ENCODE measurements around the gene DCC.

Gene DCC

GRCh38 chr18:53225567-53226325, 885.7 kb downstream of the DCC start:
- H3K36me3 Mint-ChIP-seq = no peaks in the 10 kb centered on the region
- ATAC-seq = no peak
- no peak for DNase-seq (ENCODE audit: low spot score in 2 of 2)
- no peaks in the 10 kb centered on the region for H3K4me1 Mint-ChIP-seq
- peaks cover 2% of the 10 kb centered on the region for H3K9me3 Mint-ChIP-seq
- no peak overlapping the region for H3K4me3 Mint-ChIP-seq
- no peak overlapping the region for H3K27ac Mint-ChIP-seq

GRCh38 chr18:53234610-53235009, 894.6 kb downstream of the DCC start:
- ATAC-seq (no peak), DNase-seq (ENCODE audit: low spot score in 2 of 2) (no peak)
- Mint-ChIP-seq H3K9me3 (peaks cover 13% of the 10 kb centered on the region), H3K36me3 (no peaks in the 10 kb centered on the region), H3K4me1 (no peaks in the 10 kb centered on the region), H3K4me3 (no peak overlapping the region), H3K27ac (no peak overlapping the region)

DNA sequence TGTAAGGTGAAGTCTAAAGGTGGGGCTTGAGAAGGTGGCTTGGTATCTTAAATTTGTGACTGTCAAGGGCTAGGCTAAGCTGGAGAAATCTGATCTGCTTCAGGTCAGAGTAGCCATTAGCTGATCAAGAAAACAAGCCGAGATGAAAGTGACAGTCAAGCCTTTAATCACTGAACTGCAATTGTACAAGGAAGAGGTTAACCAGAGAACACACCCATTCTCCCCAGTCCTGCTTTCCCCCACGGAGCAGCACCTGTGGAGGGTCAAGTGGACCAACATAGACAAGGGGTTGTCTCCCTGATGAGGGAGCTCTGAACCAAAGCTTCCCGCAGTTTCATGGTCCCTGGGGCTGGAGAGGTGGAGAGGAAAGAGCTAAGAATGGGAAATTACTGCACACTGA, 901.2 kb downstream of the DCC start:
- DNase-seq (ENCODE audit: low spot score in 2 of 2) (no peak), ATAC-seq (no peak)
- Mint-ChIP-seq H3K27ac (no peak overlapping the region), H3K36me3 (no peaks in the 10 kb centered on the region), H3K4me3 (no peak overlapping the region), H3K9me3 (peaks cover 6% of the 10 kb centered on the region), H3K4me1 (no peaks in the 10 kb centered on the region)

DNA sequence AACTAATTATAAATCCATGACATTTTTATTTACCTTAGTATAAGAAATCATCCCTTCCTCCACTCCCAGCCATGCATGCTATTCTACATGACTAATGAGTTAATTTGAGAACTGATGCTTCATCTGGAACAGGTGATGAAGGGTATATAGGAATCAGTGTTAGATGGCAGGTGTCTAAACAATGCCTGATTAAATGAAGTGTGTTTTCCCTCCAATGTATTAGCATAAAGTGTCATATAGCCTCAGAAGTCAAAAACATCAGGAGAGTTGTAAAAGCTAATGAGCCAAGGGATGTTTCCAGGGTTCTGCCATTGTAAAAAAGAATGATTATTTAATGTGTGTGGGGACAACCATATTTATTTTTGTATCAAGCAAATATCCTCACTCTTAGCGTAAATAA, 913.8 kb downstream of the DCC start:
- H3K4me3 Mint-ChIP-seq = no peak overlapping the region
- no peak for DNase-seq (ENCODE audit: low spot score in 2 of 2)
- H3K27ac Mint-ChIP-seq = no peak overlapping the region
- no peaks in the 10 kb centered on the region for H3K36me3 Mint-ChIP-seq
- H3K9me3 Mint-ChIP-seq = peaks cover 19% of the 10 kb centered on the region
- H3K4me1 Mint-ChIP-seq = no peaks in the 10 kb centered on the region
- ATAC-seq = no peak

- ATAC-seq (no peak), DNase-seq (ENCODE audit: low spot score in 2 of 2) (no peak)
- Mint-ChIP-seq H3K4me3 (no peak overlapping the region), H3K27ac (no peak overlapping the region), H3K9me3 (peaks cover 19% of the 10 kb centered on the region), H3K4me1 (no peaks in the 10 kb centered on the region), H3K36me3 (no peaks in the 10 kb centered on the region)
Observed at GRCh38 chr18:53254265-53254664, 914.3 kb downstream of the DCC start.

GRCh38 chr18:53261241-53261640, 921.2 kb downstream of the DCC start:
- peaks cover 12% of the 10 kb centered on the region for H3K9me3 Mint-ChIP-seq
- H3K27ac Mint-ChIP-seq = no peak overlapping the region

DNA sequence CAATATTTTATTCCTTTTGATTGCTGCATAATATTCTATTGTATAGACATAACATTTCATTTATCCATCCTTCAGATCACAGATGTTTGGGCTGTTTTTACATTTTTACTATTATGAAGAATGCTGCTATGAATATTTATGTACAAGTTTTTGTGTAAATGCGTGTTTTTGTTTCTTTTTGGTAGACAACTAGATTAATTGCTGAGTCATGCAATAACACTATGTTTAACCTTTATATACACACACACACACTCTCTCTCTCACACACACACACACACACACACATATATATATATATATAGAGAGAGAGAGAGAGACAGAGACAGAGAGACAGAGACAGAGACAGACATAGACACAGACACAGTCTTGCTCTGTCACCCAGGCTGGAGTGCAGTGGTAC, 926.9 kb downstream of the DCC start:
- ATAC-seq (no peak), DNase-seq (ENCODE audit: low spot score in 2 of 2) (no peak)
- no peak overlapping the region for H3K4me3 Mint-ChIP-seq
- peaks cover 10% of the 10 kb centered on the region for H3K9me3 Mint-ChIP-seq
- H3K36me3 Mint-ChIP-seq = no peaks in the 10 kb centered on the region
- no peak overlapping the region for H3K27ac Mint-ChIP-seq
- no peaks in the 10 kb centered on the region for H3K4me1 Mint-ChIP-seq

More at GRCh38 chr18:53261241-53261640, 921.2 kb downstream of the DCC start:
- Mint-ChIP-seq H3K4me3 (no peak overlapping the region), H3K36me3 (no peaks in the 10 kb centered on the region), H3K4me1 (no peaks in the 10 kb centered on the region)
- DNase-seq (ENCODE audit: low spot score in 2 of 2) (no peak), ATAC-seq (no peak)

DNA sequence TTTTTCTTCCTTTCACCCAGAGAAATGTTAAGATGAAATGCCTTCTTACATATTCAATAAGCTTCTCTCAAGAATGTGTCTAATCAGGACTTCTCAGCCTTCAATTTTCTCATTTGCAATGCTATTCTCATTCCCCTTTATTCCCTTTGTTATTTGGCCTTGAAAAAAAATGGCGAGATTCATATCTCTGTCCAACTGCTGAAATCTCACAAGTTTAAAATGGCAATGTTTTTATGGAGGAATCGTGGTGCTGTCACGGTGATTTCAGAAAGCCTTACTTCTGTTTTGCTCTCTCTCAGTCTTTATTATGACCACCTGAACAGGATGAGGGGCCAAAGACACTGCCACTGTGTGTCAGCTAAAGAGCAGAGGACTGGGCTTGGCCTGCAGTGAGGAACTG, 928.5 kb downstream of the DCC start:
- no peak overlapping the region for H3K4me3 Mint-ChIP-seq
- DNase-seq (ENCODE audit: low spot score in 2 of 2) (no peak), ATAC-seq (no peak)
- peaks cover 10% of the 10 kb centered on the region for H3K9me3 Mint-ChIP-seq
- H3K27ac Mint-ChIP-seq = no peak overlapping the region
- H3K4me1 Mint-ChIP-seq = no peaks in the 10 kb centered on the region
- no peaks in the 10 kb centered on the region for H3K36me3 Mint-ChIP-seq

DNA sequence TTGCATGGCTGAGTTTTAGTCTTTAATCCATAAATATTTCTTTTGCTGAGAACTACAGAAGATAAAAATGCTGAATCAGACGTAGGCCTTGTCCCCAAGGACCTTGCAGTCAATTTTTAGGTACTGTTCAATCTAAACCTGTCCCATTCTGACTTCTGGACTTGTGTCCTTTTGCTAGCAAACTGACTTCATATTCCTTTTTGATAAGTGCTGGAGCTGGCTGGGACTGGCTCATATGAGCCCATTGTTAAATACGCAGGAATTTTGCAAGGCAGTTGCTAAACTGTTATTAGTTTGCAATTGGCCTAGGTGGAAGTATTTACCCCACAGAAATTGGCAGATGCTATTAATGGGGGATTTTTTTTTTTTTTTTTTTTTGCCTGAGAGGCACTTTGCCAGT, 941.4 kb downstream of the DCC start:
- ATAC-seq = no peak
- Mint-ChIP-seq H3K27ac (no peak overlapping the region), H3K36me3 (no peaks in the 10 kb centered on the region), H3K4me3 (no peak overlapping the region), H3K9me3 (peaks cover 10% of the 10 kb centered on the region), H3K4me1 (no peaks in the 10 kb centered on the region)
- no peak for DNase-seq (ENCODE audit: low spot score in 2 of 2)

DNA sequence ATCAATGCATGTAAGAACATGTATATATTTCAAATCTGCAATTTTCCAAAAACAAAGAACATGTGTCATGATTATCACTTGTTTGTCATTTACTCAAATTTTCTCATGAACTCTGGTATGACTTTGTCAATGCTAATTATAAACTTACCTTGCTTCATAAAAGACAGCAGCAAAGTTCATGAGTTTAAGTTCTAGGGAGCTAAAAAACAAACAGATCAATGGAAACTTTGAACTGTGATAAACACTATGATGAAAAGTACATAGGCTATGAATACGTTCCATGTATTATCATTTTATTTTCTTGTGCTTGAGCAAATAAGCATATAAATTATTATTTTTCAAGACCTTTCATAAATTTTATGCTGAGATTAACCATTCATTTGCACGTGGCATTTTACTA, 943.7 kb downstream of the DCC start:
- H3K9me3 Mint-ChIP-seq = peaks cover 6% of the 10 kb centered on the region
- no peaks in the 10 kb centered on the region for H3K4me1 Mint-ChIP-seq
- no peak overlapping the region for H3K4me3 Mint-ChIP-seq
- ATAC-seq (no peak), DNase-seq (ENCODE audit: low spot score in 2 of 2) (no peak)
- no peak overlapping the region for H3K27ac Mint-ChIP-seq
- H3K36me3 Mint-ChIP-seq = no peaks in the 10 kb centered on the region

DNA sequence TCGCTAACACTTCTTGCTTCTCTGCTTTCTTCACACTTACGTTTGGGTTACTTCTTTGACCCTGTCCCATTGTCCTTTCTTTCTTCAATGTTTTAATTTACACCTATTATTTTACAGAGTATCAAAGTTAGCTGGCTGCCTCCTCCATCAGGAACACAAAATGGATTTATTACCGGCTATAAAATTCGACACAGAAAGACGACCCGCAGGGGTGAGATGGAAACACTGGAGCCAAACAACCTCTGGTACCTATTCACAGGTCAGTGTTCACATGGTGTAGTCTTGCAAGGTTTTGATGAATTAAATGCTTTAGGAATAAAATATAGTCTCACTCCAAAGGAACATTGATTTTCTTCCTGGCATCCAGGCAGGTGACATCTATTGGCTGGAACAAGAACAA, 965.5 kb downstream of the DCC start:
- Mint-ChIP-seq H3K27ac (no peak overlapping the region), H3K9me3 (peaks cover 24% of the 10 kb centered on the region), H3K4me3 (no peak overlapping the region), H3K4me1 (no peaks in the 10 kb centered on the region), H3K36me3 (no peaks in the 10 kb centered on the region)
- ATAC-seq (no peak), DNase-seq (ENCODE audit: low spot score in 2 of 2) (no peak)

DNA sequence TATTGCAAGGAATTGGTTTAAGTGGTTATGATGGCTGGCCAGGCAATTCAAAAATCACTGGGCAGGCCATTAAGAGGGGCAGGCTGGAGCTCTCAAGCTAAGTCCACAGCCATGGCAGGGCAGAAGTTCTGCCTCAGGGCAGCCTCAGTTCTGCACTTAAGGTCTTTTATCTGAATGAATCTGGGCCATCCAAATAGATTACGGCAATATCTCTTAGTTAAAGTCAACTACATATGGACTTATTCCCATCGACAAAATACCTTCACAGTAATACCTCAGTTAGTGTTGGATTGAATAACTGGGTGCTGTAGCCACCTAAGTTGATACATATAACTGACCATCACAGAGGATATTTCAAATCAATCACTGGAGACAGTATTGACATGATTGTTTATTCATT, 979.6 kb downstream of the DCC start:
- Mint-ChIP-seq H3K9me3 (peaks cover 10% of the 10 kb centered on the region), H3K4me1 (no peaks in the 10 kb centered on the region), H3K36me3 (no peaks in the 10 kb centered on the region), H3K27ac (no peak overlapping the region), H3K4me3 (no peak overlapping the region)
- ATAC-seq = no peak
- DNase-seq (ENCODE audit: low spot score in 2 of 2) = no peak

DNA sequence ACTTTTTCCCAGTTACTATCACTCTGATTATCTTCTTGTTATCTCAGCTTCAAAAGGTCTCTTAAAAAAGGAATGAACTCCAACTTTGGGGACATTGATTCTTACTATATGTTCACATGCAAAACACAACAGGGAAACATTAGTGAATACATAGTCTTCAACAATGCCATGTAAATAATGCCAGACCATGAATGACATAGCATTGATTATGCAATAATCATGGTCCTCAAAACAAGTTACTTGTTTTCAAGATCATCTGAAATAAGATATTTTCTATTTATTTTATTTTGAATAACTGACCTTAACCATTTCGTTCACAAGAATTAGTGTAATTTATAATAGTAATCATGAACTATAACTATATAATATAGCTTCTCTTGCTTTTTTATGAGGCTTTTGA, 982.2 kb downstream of the DCC start:
- Mint-ChIP-seq H3K9me3 (peaks cover 10% of the 10 kb centered on the region), H3K36me3 (no peaks in the 10 kb centered on the region), H3K27ac (no peak overlapping the region), H3K4me3 (no peak overlapping the region), H3K4me1 (no peaks in the 10 kb centered on the region)
- ATAC-seq = no peak
- no peak for DNase-seq (ENCODE audit: low spot score in 2 of 2)

GRCh38 chr18:53324353-53324752, 984.4 kb downstream of the DCC start:
- no peak for DNase-seq (ENCODE audit: low spot score in 2 of 2)
- H3K27ac Mint-ChIP-seq = no peak overlapping the region
- H3K4me1 Mint-ChIP-seq = no peaks in the 10 kb centered on the region
- no peak for ATAC-seq
- no peak overlapping the region for H3K4me3 Mint-ChIP-seq
- H3K9me3 Mint-ChIP-seq = peaks cover 2% of the 10 kb centered on the region
- no peaks in the 10 kb centered on the region for H3K36me3 Mint-ChIP-seq

DNA sequence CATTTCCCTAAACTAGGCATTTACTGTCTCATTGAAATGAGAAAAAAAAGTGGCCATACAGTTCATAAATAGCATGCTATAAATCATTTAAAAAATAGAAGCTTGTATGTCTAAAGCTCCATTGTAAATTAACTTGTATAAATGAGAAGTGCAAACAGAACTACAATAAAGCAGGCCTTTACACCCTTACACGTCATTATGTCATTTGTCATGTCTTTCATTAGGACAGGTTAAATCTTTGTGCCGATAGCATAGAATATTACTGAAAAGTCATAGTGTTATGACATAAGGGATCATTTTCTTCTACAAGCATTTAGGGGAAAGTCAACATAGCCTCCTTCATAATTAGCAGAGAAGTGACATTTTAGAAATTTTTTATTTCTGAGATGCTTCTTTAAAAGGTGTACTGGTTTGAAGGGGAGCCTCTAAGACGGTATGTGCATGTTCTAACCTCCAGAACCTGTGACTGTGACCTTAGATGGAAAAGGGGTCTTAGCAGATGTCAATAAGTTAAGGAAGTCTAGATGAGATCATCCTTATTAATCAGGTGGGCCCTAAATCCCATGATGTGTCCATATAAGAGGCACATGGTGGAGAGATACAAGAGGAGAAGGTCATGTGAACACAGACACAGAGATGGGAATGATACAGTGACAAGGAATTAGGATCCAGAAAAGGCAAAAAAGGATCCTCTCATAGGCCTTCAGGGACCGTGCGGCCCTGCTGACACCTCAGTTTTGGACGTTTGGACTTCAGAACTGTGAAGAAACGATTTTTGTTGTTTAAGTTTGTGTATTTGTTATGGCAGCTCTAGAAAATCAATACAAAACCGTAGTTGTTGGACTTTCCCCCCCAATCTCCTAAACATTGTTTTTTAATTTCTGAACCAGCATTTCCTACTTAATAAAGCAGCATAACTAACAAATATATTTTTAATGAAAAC, 1020.8 kb downstream of the DCC start:
- Mint-ChIP-seq H3K36me3 (no peaks in the 10 kb centered on the region), H3K27ac (no peak overlapping the region), H3K4me3 (no peak overlapping the region), H3K4me1 (no peaks in the 10 kb centered on the region), H3K9me3 (peaks cover 10% of the 10 kb centered on the region)
- no peak for DNase-seq (ENCODE audit: low spot score in 2 of 2)
- ATAC-seq = no peak

- Mint-ChIP-seq H3K36me3 (no peaks in the 10 kb centered on the region), H3K27ac (no peak overlapping the region), H3K4me3 (no peak overlapping the region), H3K4me1 (no peaks in the 10 kb centered on the region), H3K9me3 (peaks cover 14% of the 10 kb centered on the region)
- DNase-seq (ENCODE audit: low spot score in 2 of 2) (no peak), ATAC-seq (no peak)
Observed at GRCh38 chr18:53375621-53376020, 1035.6 kb downstream of the DCC start.
